CD8-positive, alpha-beta memory T cell (primary cell): ENCODE data around the gene SLC6A11. TPM values are rescaled to one million over a fixed set of nuclear protein-coding genes. Genes with fewer than 3 reads are reported as not detected.

Source experiments
- CTCF ChIA-PET: fragments of 350-600 bp; sonication (Branson Sonifier 250); formaldehyde crosslinking; loops from one replicate; lab custom pipeline; 2021; ENCODE audit warnings: antibody characterized with exemption; lab: Charles Lee
- POLR2A ChIA-PET: fragments of 350-600 bp; sonication (Branson Sonifier 250); formaldehyde crosslinking; loops from one replicate; lab custom pipeline; 2021; ENCODE audit warnings: antibody characterized with exemption; lab: Charles Lee
- DNase-seq, 5 donors: peaks; one replicate each; pipeline versions ENCODE4 v3.0.0 to v3.0.0-alpha.2; 2020 to 2022; ENCODE audit warnings: mixed read lengths in 1 of 5
- H3K27ac ChIP-seq: one replicate; pipeline ENCODE4 v1.7.0; 2013; ENCODE audit warnings: low read depth, mild to moderate bottlenecking, low read length, moderate library complexity
- H3K27me3 ChIP-seq: 2 replicates; pipeline ENCODE4 v1.7.0; 2013; ENCODE audit warnings: low read length, mild to moderate bottlenecking; ENCODE audit not compliant: insufficient read depth, poor library complexity, severe bottlenecking
- H3K36me3 ChIP-seq: 2 replicates; pipeline ENCODE4 v1.7.0; 2013; ENCODE audit warnings: mild to moderate bottlenecking, low read length, moderate library complexity; ENCODE audit not compliant: insufficient read depth
- H3K4me1 ChIP-seq: 2 replicates; pipeline ENCODE4 v1.7.0; 2013; ENCODE audit warnings: mild to moderate bottlenecking, low read length, moderate library complexity; ENCODE audit not compliant: insufficient read depth
- H3K4me3 ChIP-seq: 2 replicates; pipeline ENCODE4 v1.7.0; 2013; ENCODE audit warnings: mild to moderate bottlenecking, low read length
- H3K9me3 ChIP-seq: 2 replicates; pipeline ENCODE4 v1.7.0; 2013; ENCODE audit warnings: mild to moderate bottlenecking, low read length
- H3K27ac Mint-ChIP-seq, 8 donors: one replicate each; pipeline ENCODE4 v1.8.0; 2020 to 2021; ENCODE audit warnings: mixed read lengths in 8 of 8, mild to moderate bottlenecking in 6 of 8, inconsistent platforms in 3 of 8, moderate library complexity in 3 of 8
- H3K27me3 Mint-ChIP-seq, 2 donors: one replicate each; pipeline ENCODE4 v1.8.0; 2020 to 2021; ENCODE audit warnings: mixed read lengths in 2 of 2, mild to moderate bottlenecking in 1 of 2, moderate library complexity in 1 of 2
- H3K36me3 Mint-ChIP-seq, 3 donors: one replicate each; pipeline ENCODE4 v1.8.0; 2020 to 2021; ENCODE audit warnings: mixed read lengths in 3 of 3, inconsistent platforms in 1 of 3, mild to moderate bottlenecking in 1 of 3
- H3K4me1 Mint-ChIP-seq, 3 donors: one replicate each; pipeline ENCODE4 v1.8.0; 2020 to 2021; ENCODE audit warnings: mixed read lengths in 3 of 3, inconsistent platforms in 1 of 3, mild to moderate bottlenecking in 1 of 3
- H3K4me3 Mint-ChIP-seq, 7 donors: one replicate each; pipeline ENCODE4 v1.8.0; 2020 to 2021; ENCODE audit warnings: mixed read lengths in 7 of 7, mild to moderate bottlenecking in 6 of 7, moderate library complexity in 4 of 7, inconsistent platforms in 2 of 7
- H3K9me3 Mint-ChIP-seq, 5 donors: one replicate each; pipeline ENCODE4 v1.8.0; 2020 to 2022; ENCODE audit warnings: mixed read lengths in 5 of 5, mild to moderate bottlenecking in 3 of 5, moderate library complexity in 2 of 5, inconsistent platforms in 1 of 5
- polyA plus RNA-seq: library from polyadenylated mRNA; unstranded; fragments of 300-500 nt; fragmentation: Illumina TruSeq; gene quantifications from one replicate; pipeline ENCODE4 v1.2.3, GENCODE V29; 2021
- total RNA-seq, 2 experiments: library from RNA; stranded (reverse); gene quantifications; one replicate each; pipeline ENCODE4 v1.2.3, GENCODE V29; 2021

Gene SLC6A11
- total and polyA plus RNA-seq, 3 experiments from 2014 or later: not detected

GRCh38 chr3:10816863-10817253, 830 bp downstream of the SLC6A11 start:
- Mint-ChIP-seq H3K9me3 (no peaks in the 10 kb centered on the region), H3K36me3 (no peaks in the 10 kb centered on the region), H3K4me1 (peaks cover 0 to 5% (median 0%) of the 10 kb centered on the region in 3 donors), H3K27ac (no peak overlapping the region), H3K27me3 (peaks cover 14 to 31% of the 10 kb centered on the region in 2 donors), H3K4me3 (no peak overlapping the region)
- Histone ChIP-seq H3K4me1 (no peaks in the 10 kb centered on the region), H3K36me3 (no peaks in the 10 kb centered on the region), H3K9me3 (no peaks in the 10 kb centered on the region), H3K27ac (no peak overlapping the region), H3K27me3 (no peaks in the 10 kb centered on the region), H3K4me3 (no peak overlapping the region)
- ChIA-PET CTCF (no interaction called here), POLR2A (no interaction called here)
- DNase-seq: no peak

- Histone ChIP-seq H3K4me1 (no peaks in the 10 kb centered on the region), H3K36me3 (no peaks in the 10 kb centered on the region), H3K27me3 (no peaks in the 10 kb centered on the region), H3K9me3 (no peaks in the 10 kb centered on the region), H3K27ac (no peak overlapping the region), H3K4me3 (no peak overlapping the region)
- no peak overlapping the region for H3K27ac Mint-ChIP-seq
- no peak overlapping the region for H3K4me3 Mint-ChIP-seq
- H3K9me3 Mint-ChIP-seq: no peaks in the 10 kb centered on the region
- H3K27me3 Mint-ChIP-seq: peaks cover 14 to 25% of the 10 kb centered on the region in 2 donors
- H3K4me1 Mint-ChIP-seq: peaks cover 0 to 5% (median 0%) of the 10 kb centered on the region in 3 donors
- DNase-seq: no peak
- CTCF ChIA-PET: no interaction called here
- POLR2A ChIA-PET: no interaction called here
- H3K36me3 Mint-ChIP-seq: no peaks in the 10 kb centered on the region
These were observed 1.5 kb downstream of the SLC6A11 start for GRCh38 chr3:10817506-10817905.

GRCh38 chr3:10822055-10822454, 6.0 kb downstream of the SLC6A11 start:
- Histone ChIP-seq H3K27me3 (no peaks in the 10 kb centered on the region), H3K27ac (no peak overlapping the region), H3K9me3 (no peaks in the 10 kb centered on the region), H3K36me3 (no peaks in the 10 kb centered on the region), H3K4me3 (no peak overlapping the region), H3K4me1 (no peaks in the 10 kb centered on the region)
- Mint-ChIP-seq H3K27me3 (peaks cover 2 to 8% of the 10 kb centered on the region in 2 donors), H3K27ac (no peak overlapping the region), H3K9me3 (no peaks in the 10 kb centered on the region), H3K36me3 (no peaks in the 10 kb centered on the region), H3K4me1 (no peaks in the 10 kb centered on the region), H3K4me3 (no peak overlapping the region)
- no peak for DNase-seq
- CTCF ChIA-PET: no interaction called here
- POLR2A ChIA-PET: no interaction called here

DNA sequence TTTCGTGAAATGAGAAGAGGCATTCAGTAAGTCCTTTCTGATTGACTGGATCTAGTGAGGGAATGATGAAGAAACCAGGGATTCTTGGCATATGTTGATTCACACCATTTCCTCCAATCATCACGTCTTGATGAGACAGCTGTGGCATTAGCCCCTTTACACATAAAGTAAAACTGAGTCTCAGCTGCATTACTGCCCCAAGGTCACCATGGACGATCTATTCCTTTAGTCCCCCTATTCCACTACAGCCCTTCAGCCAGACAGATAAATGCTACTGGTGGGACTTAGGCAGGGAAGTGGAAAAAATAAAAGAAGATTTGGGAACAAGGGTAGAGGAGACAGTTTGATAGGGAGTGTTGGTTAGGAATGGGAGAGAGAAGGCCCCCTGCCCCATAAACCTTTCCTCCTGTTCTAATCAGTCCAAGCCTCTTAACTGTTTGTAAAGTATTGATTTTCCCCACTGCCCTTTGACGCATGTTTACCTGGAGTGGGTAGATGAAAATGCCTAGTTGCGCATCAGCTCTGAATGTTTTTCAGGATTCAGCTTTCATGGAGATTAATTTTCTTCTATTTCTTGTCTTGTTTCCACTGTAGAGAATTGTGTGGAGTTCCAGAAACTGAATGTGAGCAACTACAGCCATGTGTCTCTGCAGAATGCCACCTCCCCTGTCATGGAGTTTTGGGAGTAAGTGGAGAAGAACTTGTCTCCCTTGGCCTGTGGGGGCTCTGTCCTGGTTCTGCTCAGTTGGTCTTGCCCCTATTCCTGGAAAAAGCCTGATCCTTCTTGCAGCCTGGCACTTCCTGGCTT, 6.9 kb downstream of the SLC6A11 start:
- no peak overlapping the region for H3K4me3 ChIP-seq
- no peaks in the 10 kb centered on the region for H3K36me3 ChIP-seq
- no peaks in the 10 kb centered on the region for H3K4me1 ChIP-seq
- no peaks in the 10 kb centered on the region for H3K9me3 Mint-ChIP-seq
- no peak overlapping the region for H3K27ac Mint-ChIP-seq
- H3K4me1 Mint-ChIP-seq: no peaks in the 10 kb centered on the region
- H3K9me3 ChIP-seq: no peaks in the 10 kb centered on the region
- no peaks in the 10 kb centered on the region for H3K36me3 Mint-ChIP-seq
- POLR2A ChIA-PET: no interaction called here
- no peak overlapping the region for H3K27ac ChIP-seq
- CTCF ChIA-PET: no interaction called here
- no peak overlapping the region for H3K4me3 Mint-ChIP-seq
- no peaks in the 10 kb centered on the region for H3K27me3 ChIP-seq
- no peak for DNase-seq
- peaks cover 4 to 9% of the 10 kb centered on the region in 2 donors for H3K27me3 Mint-ChIP-seq

GRCh38 chr3:10823516-10823818, 7.4 kb downstream of the SLC6A11 start:
- CTCF ChIA-PET: no interaction called here
- Mint-ChIP-seq H3K9me3 (no peaks in the 10 kb centered on the region), H3K4me3 (no peak overlapping the region), H3K27ac (no peak overlapping the region), H3K4me1 (no peaks in the 10 kb centered on the region), H3K36me3 (no peaks in the 10 kb centered on the region), H3K27me3 (peaks cover 4 to 11% of the 10 kb centered on the region in 2 donors)
- Histone ChIP-seq H3K36me3 (no peaks in the 10 kb centered on the region), H3K4me3 (no peak overlapping the region), H3K27ac (no peak overlapping the region), H3K27me3 (no peaks in the 10 kb centered on the region), H3K9me3 (no peaks in the 10 kb centered on the region), H3K4me1 (no peaks in the 10 kb centered on the region)
- no peak for DNase-seq
- POLR2A ChIA-PET: no interaction called here

DNA sequence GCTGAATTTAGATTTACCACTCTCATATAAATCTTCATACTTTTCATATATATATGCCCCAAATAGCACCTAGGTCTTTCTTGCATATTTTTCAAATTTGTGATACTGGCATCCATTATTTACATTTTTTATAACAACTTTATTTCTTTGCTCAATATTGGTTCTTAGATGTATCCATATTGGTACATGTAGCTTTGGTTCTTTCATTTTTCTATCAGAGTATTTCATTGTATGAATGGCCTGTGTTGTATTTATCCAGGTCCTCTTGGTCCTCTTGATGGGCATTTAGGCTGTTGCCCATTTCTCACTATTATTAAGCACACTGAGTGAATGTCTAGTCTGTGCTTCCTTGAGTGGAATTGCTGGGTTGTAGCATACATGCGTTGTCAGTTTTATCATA, 8.4 kb downstream of the SLC6A11 start:
- Mint-ChIP-seq H3K9me3 (peaks cover 0 to under 1% (median 0%) of the 10 kb centered on the region in 5 donors), H3K27me3 (peaks cover 5 to 15% of the 10 kb centered on the region in 2 donors), H3K27ac (no peak overlapping the region), H3K4me3 (no peak overlapping the region), H3K4me1 (no peaks in the 10 kb centered on the region), H3K36me3 (no peaks in the 10 kb centered on the region)
- Histone ChIP-seq H3K27me3 (no peaks in the 10 kb centered on the region), H3K9me3 (no peaks in the 10 kb centered on the region), H3K27ac (no peak overlapping the region), H3K4me1 (no peaks in the 10 kb centered on the region), H3K4me3 (no peak overlapping the region), H3K36me3 (no peaks in the 10 kb centered on the region)
- ChIA-PET CTCF (no interaction called here), POLR2A (no interaction called here)
- DNase-seq: no peak

DNA sequence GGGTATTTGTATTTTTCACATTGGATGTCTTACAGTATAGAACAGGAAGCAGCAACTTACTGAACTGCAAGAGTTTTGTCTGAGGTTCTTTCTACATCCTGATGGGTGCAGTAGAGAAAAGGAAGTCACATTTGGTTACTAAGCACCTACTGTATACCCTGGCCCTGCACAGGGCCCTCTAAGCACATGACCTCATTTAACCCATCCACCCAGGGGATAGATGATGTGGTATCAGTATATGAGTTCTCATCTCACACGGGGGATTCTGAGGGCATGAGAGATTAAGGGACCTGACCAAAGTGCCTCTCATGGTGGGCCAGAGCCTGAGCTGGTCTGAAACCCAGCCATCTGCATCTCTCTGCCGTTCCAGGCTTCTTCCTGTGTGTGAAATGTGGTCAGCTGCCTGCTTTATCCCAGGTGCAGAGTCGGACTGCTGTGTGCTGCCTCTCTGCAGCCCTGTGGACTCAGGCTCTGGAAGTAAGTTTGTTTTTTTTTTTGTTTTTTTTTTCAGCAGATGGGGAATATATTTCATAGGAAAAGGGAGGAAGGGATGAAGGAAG, 17.9 kb downstream of the SLC6A11 start:
- H3K4me1 ChIP-seq: no peaks in the 10 kb centered on the region
- Mint-ChIP-seq H3K9me3 (peaks cover 0 to 3% (median 0%) of the 10 kb centered on the region in 5 donors), H3K27me3 (peaks cover 11 to 29% of the 10 kb centered on the region in 2 donors), H3K4me1 (no peaks in the 10 kb centered on the region), H3K36me3 (peaks cover 0 to 1% (median 0%) of the 10 kb centered on the region in 3 donors), H3K27ac (no peak overlapping the region), H3K4me3 (no peak overlapping the region)
- ChIA-PET POLR2A (no interaction called here), CTCF (no interaction called here)
- DNase-seq: no peak
- no peaks in the 10 kb centered on the region for H3K9me3 ChIP-seq
- peaks cover 7% of the 10 kb centered on the region for H3K27me3 ChIP-seq
- H3K27ac ChIP-seq: no peak overlapping the region
- no peak overlapping the region for H3K4me3 ChIP-seq
- H3K36me3 ChIP-seq: no peaks in the 10 kb centered on the region

- peaks cover 0 to 1% (median 0%) of the 10 kb centered on the region in 5 donors for H3K9me3 Mint-ChIP-seq
- H3K27ac Mint-ChIP-seq: no peak overlapping the region
- DNase-seq: no peak
- H3K4me1 Mint-ChIP-seq: no peaks in the 10 kb centered on the region
- no peak overlapping the region for H3K4me3 Mint-ChIP-seq
- Histone ChIP-seq H3K4me1 (no peaks in the 10 kb centered on the region), H3K27me3 (peaks cover 7% of the 10 kb centered on the region), H3K9me3 (no peaks in the 10 kb centered on the region), H3K27ac (no peak overlapping the region), H3K4me3 (no peak overlapping the region), H3K36me3 (no peaks in the 10 kb centered on the region)
- CTCF ChIA-PET: no interaction called here
- peaks cover 0 to 1% (median 0%) of the 10 kb centered on the region in 3 donors for H3K36me3 Mint-ChIP-seq
- H3K27me3 Mint-ChIP-seq: peaks cover 10 to 38% of the 10 kb centered on the region in 2 donors
- POLR2A ChIA-PET: no interaction called here
These were observed 18.9 kb downstream of the SLC6A11 start for GRCh38 chr3:10834951-10835350.
